HUES48 (cell line): ENCODE data around the gene THEMIS.
"Not testable (repeated sequence)": the region's sequence is repeated elsewhere in the genome, so short reads cannot be mapped to it uniquely, and the experiment has no call there.

Experiments used
- H3K27ac ChIP-seq: one replicate; pipeline ENCODE4 v1.7.0; 2013; ENCODE audit warnings: low read depth, low read length, inconsistent platforms
- H3K27me3 ChIP-seq: 2 replicates; pipeline ENCODE4 v1.6.1; 2013; ENCODE audit warnings: mild to moderate bottlenecking, low read length; ENCODE audit not compliant: control insufficient read depth, insufficient read depth
- H3K36me3 ChIP-seq: 2 replicates; pipeline ENCODE4 v1.6.1; 2013; ENCODE audit warnings: low read length; ENCODE audit not compliant: control insufficient read depth, insufficient read depth
- H3K4me1 ChIP-seq: 2 replicates; pipeline ENCODE4 v1.6.1; 2013; ENCODE audit warnings: mild to moderate bottlenecking, low read length; ENCODE audit not compliant: control insufficient read depth, insufficient read depth
- H3K4me3 ChIP-seq: 2 replicates; pipeline ENCODE4 v1.5.1; 2013; ENCODE audit warnings: mild to moderate bottlenecking, low read depth, low read length
- H3K9ac ChIP-seq: 2 replicates; pipeline ENCODE4 v1.6.1; 2013; ENCODE audit warnings: mild to moderate bottlenecking, low read depth, low read length, moderate library complexity
- H3K9me3 ChIP-seq: 2 replicates; pipeline ENCODE4 v1.6.1; 2013; ENCODE audit warnings: low read length; ENCODE audit not compliant: control insufficient read depth, insufficient read depth

Gene THEMIS

GRCh38 chr6:127687490-127687889 is 213.4 kb downstream of the THEMIS start:
- not testable (repeated sequence) for H3K9ac ChIP-seq, H3K27me3 ChIP-seq, H3K27ac ChIP-seq, H3K4me1 ChIP-seq, H3K9me3 ChIP-seq, H3K4me3 ChIP-seq, H3K36me3 ChIP-seq

GRCh38 chr6:127686084-127686483 is 214.8 kb downstream of the THEMIS start:
- H3K36me3 ChIP-seq = no peaks in the 10 kb centered on the region
- no peaks in the 10 kb centered on the region for H3K27me3 ChIP-seq
- H3K9me3 ChIP-seq = no peaks in the 10 kb centered on the region
- no peak overlapping the region for H3K27ac ChIP-seq
- H3K4me1 ChIP-seq = no peaks in the 10 kb centered on the region
- H3K9ac ChIP-seq = no peak overlapping the region
- no peak overlapping the region for H3K4me3 ChIP-seq

- Histone ChIP-seq H3K4me1 (no peaks in the 10 kb centered on the region), H3K9me3 (no peaks in the 10 kb centered on the region), H3K4me3 (no peak overlapping the region), H3K9ac (no peak overlapping the region), H3K27ac (no peak overlapping the region), H3K36me3 (no peaks in the 10 kb centered on the region), H3K27me3 (no peaks in the 10 kb centered on the region)
Observed at GRCh38 chr6:127684501-127684900, 216.4 kb downstream of the THEMIS start.
